ENCODE measurements around the gene A3GALT2. TPM values are rescaled to one million over a fixed set of nuclear protein-coding genes. Genes with fewer than 3 reads are reported as not detected.

A3GALT2 gene
- total and polyA plus RNA-seq, 9 of the 15 experiments (the other 6 are each of a cell fraction or from before 2014, with no cell fraction given) = not detected

GRCh38 chr1:33305816-33306652 lies 14.9 kb downstream of the A3GALT2 start:
- Histone ChIP-seq H3K36me3 (ENCODE audit: control insufficient read depth, insufficient read depth, low read length) (no peaks in the 10 kb centered on the region), H3K4me2 (ENCODE audit: insufficient read depth, low read length) (no peak overlapping the region), H3K9me1 (ENCODE audit: control insufficient read depth, insufficient read depth, low read length) (no peaks in the 10 kb centered on the region), H4K20me1 (replicated peaks; ENCODE audit: control insufficient read depth, insufficient read depth, low read length) (no peaks in the 10 kb centered on the region), H3K27me3 (ENCODE audit: control insufficient read depth in 2 of 2, insufficient read depth in 2 of 2, low read length in 2 of 2) (peaks cover 13 to 44% of the 10 kb centered on the region in 2 experiments), H3K4me3 (no peak overlapping the region), H3K27ac (ENCODE audit: extremely low read depth, low read depth, low read length) (no peak overlapping the region), H3K4me1 (replicated peaks in 1 of 2; ENCODE audit: control insufficient read depth in 2 of 2, insufficient read depth in 2 of 2, low read length in 2 of 2) (peaks cover 0 to 11% of the 10 kb centered on the region in 2 experiments; a peak in 1 of 5 replicates), H2AFZ (ENCODE audit: low read depth, low read length) (no peak overlapping the region), H3K9me3 (replicated peaks; ENCODE audit: control insufficient read depth, insufficient read depth, low read depth, low read length) (no peaks in the 10 kb centered on the region), H3K9ac (ENCODE audit: insufficient read depth in 1 of 2, low read depth in 2 of 2, low read length in 2 of 2) (no peak overlapping the region), H3K79me2 (ENCODE audit: control insufficient read depth, insufficient read depth, low read length) (no peaks in the 10 kb centered on the region)
- no TSS peak for BruUV-seq (replicated peaks)
- ATAC-seq = no peak
- FAIRE-seq = no peak
- POLR2A ChIA-PET = interaction anchor here (1.1 kb wide), 1 partner anchor 33 kb away, joined by 3 read pairs; no protein-coding TSS in a partner anchor
- WGBS (ENCODE audit: insufficient coverage, low coverage, missing lambda C conversion rate) = 15% methylated on average over 20 of the region's 20 CpGs
- intact Hi-C loops (cut with micrococcal nuclease) (no loop called here), in situ Hi-C loops (cut with MboI) (no loop called here)
- CTCF ChIA-PET (ENCODE audit: low intra/inter-chr PET ratio) = no interaction called here
- no peak for DNase-seq (ENCODE audit: extremely low read depth in 1 of 4, low spot score in 3 of 4)
- TF ChIP-seq MCM5 (IDR thresholded peaks at IDR 0.05; ENCODE audit: low read depth) = no peak
- no peak for TF ChIP-seq CBFB (CRISPR knock-in tag; IDR thresholded peaks at IDR 0.05)
- no peak for TF ChIP-seq E4F1 (CRISPR knock-in tag; IDR thresholded peaks at IDR 0.05; ENCODE audit: borderline replicate concordance)
- TF ChIP-seq NCOA1 (IDR thresholded peaks at IDR 0.05; ENCODE audit: low read depth) = no peak
- TF ChIP-seq TCF7 (IDR thresholded peaks at IDR 0.05; ENCODE audit: borderline replicate concordance) = no peak
- no peak for TF ChIP-seq MED1 (CRISPR knock-in tag; IDR thresholded peaks at IDR 0.05; ENCODE audit: borderline replicate concordance)
- TF ChIP-seq ZBTB40 (IDR thresholded peaks at IDR 0.05) = no peak
- TF ChIP-seq ZBTB40 (CRISPR knock-in tag; IDR thresholded peaks at IDR 0.05) = no peak
- TF ChIP-seq ESRRB (CRISPR knock-in tag; IDR thresholded peaks at IDR 0.05; ENCODE audit: borderline replicate concordance) = no peak
- TF ChIP-seq EWSR1 (IDR thresholded peaks at IDR 0.05; ENCODE audit: borderline replicate concordance, low read depth, partially characterized antibody) = no peak
- TF ChIP-seq SMAD2 (IDR thresholded peaks at IDR 0.05; ENCODE audit: low read depth, low read length) = no peak
